Right forelimb (tissue), 1 donor: Measurements from ENCODE around the gene ZNF446.
"Not testable (repeated sequence)": the region's sequence is repeated elsewhere in the genome, so short reads cannot be mapped to it uniquely, and the experiment has no call there.

Source experiments
- DNase-seq: peaks from one replicate; pipeline ENCODE4 v3.0.0-alpha.2; 2018

The ZNF446 gene

DNA sequence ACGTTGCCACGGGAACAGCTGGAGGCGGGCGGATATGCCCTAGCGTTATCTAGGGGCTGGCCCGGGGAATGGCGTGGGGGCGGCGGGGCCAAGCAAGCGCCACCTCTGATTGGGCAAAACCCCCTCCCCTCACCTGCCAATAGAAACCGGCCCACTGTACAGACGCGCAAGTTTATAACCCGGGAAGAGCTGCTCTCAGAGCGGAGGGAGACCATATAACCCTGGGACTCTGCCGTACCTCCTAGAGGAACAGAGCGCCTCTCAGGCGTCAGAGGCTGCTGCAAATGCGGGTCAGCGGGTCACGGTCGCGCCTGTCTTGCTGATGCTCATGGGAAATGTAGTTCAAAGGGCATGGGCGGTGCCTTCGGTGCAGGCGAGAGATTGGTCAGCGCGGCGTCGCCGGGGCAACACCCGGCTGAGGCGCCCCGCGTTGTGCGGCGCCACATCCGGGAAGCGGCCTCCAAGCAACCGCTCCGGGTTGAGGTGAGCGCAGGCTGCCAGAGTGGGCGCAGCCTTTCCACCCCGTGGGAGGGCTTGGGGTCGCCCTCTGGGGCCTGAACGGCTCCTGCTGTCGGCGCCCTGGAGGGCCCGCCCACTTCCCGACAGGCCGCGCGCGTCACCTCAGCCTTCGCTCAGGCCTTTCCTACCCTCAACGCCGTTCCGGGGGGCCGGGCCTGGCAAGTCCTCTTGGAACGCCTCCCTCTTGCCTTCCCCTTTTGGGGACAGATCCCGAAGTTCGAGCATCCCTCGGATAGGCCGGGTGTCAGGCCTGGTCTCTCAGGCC lies at the start of gene ZNF446:
ZNF446 (plus strand) TSS at position 639 of the 784 bp plus-strand sequence. CDS start 867 bp downstream, outside the sequence.
- peak; percentile 97 for DNase-seq

DNA sequence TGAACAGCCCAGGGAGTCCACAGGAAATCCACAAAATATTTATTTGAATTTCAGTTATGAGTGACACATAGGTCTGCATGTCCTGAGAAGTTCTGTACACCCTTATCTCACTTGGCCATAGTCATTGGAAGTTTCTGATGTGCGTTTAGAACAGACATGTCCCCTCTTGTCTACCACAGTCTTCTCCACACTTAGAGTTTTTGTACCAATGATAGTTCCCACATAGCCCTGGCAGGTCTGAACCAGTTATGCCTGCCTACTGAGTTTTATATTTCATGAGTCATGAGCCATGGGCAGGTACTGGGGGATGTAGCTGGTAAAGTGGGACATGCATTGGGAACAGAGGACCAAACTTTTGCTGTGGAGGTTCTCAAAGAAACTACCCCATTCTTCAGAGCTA lies 47.5 kb upstream of the ZNF446 start:
- no peak for DNase-seq

DNA sequence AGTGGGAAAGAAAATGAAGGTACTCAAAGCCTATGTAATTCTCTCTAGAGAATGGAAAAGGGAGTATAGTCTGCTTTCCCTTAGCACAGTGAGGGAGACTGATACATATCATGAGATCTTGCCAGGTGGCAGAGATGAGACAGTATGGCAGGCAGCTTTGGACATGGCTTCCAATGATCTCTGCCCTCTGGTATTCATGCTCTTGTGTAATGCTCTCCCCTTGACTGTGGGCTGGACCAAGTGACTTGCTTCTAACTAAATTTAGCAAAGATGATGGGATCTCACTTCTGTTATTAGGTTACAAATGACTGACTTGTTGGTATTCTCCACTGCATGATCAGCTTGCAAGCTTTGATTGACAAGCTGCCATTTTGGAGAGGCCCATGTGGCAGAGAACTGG lies 46.4 kb upstream of the ZNF446 start:
- DNase-seq = no peak

DNA sequence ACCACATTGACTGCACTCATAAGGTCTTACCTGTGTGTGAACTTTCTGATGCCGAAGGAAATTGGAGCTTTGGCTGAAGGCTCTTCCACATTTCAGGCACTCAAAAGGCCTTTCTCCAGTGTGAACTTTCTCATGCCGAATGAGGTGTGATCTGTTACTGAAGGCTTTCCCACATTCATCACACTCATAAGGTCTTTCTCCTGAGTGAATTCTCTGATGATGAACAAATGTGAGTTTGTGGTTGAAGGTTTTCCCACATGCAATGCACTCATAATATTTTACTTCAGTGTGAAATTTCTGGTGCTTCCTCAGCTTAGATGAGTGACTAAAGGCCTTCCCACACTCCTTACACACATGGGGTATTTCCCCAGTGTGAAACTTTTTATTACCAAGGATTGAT lies 41.9 kb upstream of the ZNF446 start:
- DNase-seq = no peak

DNA sequence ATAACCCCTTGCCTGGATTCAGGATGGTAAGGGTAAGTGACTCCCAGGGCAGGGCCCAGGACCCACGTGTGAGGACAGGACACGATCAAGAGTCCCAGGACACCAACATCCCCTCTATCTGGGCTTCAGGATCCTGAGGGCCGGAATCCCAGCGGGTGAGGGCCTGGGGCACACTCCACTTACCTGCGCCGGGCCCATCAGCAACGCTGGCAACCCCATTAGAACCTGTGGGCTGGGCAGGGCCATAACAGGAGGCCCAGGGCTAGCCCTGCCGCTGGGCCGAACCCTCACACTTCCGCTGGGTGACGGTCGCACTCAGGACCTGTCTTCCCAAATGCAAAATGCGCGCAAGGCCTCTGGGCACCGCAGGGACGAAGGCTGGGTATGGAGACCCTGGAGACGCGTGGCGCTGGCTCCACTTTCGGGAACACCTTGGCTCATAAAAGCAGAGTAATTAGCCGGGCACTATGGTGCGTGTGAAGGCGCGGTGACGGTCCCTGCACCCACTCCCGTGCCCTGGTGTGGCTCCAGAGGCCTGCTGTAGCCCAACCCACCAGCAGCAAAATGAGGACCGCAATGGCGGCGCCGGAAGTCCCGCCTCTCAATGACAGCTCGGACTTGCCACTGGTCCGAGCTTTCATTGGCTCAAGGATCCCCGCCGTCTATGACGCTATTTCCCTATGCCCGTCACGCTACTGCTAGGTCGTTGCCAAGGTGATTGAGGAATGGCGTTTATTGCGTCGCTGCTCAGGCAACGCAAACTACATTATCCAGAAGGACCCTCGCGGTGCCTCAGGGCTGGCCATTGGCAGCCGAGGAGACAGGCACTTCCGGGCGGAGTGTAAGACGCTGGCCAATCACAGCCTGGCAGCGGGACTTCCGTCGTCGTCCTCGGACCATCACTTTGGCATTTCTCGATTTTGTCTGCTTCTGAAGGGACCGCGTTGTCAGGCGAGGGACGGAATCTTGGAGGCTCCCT lies 36.3 kb upstream of the ZNF446 start, which contains the start of gene ZNF132:
ZNF132 (minus strand) TSS at position 578 of the 979 bp plus-strand sequence; CDS start at position 246, 332 bp downstream.
- DNase-seq = peak; percentile 95

DNA sequence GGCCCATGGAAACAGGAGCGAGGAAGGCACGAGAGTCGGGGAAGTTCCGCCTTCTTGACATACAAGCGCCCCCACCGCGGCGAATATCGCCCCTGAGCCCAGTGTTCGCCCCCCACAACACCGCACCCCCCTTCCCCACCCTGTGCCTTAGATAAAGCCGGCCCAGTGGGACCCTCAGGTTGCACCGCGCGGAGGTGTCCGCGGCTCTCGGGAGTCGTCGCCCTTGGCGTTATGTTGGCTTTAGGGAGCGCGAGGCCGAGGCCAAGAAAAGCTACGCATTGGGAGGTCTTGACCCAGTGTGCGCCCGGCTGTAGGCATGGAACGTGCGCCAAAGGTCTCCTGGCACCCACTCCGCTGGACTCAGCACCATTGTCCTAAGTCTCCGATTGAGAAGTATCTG lies 35.6 kb upstream of the ZNF446 start:
- no peak for DNase-seq

DNA sequence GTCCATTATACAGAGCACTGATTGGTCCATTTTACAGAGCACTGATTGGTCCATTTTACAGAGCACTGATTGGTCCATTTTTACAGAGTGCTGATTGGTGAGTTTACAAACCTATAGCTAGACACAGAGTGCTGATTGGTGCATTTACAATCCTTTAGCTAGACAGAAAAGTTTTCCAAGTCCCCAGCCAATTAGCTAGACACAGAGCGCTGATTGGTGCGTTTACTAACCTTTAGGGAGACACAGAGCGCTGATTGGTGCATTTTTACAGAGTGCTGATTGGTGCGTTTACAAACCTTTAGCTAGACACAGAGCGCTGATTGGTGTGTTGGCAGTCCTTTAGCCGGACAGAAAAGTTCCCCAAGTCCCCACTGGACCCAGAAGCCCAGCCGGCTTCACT lies 33.2 kb upstream of the ZNF446 start:
- DNase-seq = not testable (repeated sequence)

DNA sequence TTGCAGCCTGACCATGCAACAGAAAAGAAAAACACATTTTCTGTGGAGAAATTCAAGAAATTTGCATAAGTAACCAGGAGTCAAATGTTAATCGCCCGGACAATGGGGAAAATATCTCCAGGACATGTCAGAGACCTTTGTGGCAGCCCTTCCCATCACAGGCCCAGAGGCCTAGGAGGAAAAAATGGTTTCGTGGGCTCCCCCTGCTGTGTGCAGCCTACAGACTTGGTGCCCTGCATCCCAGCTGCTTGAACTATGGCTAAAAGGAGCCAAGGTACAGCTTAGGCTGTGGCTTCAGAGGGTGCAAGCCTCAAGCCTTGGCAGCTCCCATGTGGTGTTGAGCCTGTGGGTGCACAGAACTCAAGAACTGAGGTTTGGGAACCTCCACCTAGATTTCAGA lies 27.3 kb upstream of the ZNF446 start:
- DNase-seq = not testable (repeated sequence)

DNA sequence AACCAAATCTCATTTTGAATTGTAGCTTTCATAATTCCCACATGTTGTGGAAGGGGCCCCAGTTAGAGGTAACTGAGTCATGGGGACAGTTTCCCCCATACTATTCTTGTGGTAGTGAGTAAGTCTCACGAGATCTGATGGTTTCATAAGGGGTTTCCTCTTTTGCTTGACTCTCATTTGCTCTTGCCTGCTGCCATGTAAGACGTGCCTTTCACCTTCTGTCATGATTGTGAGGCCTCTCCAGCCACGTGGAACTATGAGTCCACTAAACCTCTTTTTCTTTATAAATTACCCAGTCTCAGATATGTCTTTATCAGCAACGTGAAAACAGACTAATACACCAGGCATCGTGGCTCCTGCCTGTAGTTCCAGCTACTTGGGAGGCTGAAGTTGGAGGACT lies 26.2 kb upstream of the ZNF446 start:
- DNase-seq = not testable (repeated sequence)

DNA sequence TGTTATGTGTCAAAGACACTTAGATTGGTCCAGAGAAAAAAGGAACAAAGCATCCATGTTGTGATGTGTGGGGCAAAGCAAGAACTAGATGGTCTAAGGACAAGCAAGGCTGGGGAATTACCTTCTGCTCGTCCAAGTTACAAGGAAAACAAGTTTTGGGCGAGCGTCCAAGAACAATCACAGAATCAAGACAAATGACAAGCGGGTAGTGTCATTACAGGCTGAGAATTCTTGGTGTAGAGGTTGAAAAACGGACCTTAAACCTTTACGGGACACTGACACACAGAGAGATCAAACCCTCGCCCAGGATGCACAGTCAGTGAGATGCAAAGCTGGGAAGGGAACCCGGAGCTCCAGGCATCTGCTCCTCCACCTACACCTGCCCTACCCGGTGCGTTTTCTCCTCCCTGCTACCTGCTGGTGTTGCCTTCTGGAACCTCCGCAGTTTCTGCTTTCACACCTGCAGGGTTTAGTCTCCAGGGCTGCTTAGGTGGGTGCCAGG lies 25.2 kb upstream of the ZNF446 start:
- DNase-seq = no peak

DNA sequence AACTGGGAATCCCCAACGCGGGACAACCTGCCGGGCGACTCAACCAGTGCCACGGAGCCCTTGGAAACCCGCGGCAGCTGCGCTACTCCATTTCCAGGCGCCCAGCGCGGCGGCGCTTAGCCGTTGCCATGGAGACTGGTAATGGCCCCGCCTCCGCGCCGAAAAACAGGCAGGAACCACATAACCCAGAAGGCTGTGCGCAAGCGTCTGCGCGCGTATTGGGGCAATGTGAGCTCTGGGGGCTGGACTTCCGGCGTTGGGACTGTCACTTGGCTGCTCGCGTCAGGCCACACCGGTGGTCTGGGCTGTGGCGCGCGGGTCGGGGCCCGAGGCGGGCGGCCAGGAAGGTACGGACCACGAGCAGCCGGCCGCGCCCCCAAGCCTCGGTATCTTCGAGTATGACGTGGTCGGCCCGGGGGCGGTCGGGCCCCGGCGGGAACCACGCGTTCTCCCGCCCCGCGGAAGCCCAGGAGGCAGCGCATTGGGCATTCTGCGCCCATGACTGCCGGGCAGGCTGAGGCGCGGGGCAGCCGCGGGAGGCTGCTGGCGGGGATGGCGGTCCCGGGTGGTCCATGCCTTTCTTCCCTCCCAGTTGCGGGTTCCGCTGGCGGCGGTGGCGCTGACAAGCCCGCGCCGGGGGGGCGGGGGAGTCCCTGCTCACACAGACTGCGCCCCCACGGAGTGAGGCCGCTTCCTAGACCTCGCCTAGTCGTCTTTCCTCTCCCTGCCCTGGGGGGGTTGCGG lies 24.6 kb upstream of the ZNF446 start, which contains the start of gene ZNF324B:
ZNF324B (plus strand) TSS at position 265 of the 744 bp plus-strand sequence. CDS start 2,080 bp downstream, outside the sequence.
- peak; percentile 95 for DNase-seq

DNA sequence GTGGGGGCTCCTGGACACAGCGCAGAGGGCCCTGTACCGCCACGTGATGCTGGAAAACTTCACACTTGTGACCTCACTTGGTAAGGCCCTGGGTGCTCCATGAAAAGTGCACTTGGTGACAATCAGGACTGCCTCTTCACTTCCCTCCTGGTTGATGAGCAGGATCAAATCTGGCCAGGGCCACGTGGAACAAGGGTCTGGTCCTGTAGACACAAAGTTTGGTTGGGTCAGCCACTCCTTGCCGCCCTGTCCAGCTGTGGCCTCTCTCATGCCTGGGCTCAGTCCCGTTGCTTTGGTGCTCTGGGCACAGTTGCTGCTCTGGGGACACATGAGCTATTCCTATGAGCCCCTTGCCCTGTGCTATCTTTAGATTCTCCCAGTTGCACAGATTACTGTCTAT lies 22.4 kb upstream of the ZNF446 start:
- DNase-seq = no peak

DNA sequence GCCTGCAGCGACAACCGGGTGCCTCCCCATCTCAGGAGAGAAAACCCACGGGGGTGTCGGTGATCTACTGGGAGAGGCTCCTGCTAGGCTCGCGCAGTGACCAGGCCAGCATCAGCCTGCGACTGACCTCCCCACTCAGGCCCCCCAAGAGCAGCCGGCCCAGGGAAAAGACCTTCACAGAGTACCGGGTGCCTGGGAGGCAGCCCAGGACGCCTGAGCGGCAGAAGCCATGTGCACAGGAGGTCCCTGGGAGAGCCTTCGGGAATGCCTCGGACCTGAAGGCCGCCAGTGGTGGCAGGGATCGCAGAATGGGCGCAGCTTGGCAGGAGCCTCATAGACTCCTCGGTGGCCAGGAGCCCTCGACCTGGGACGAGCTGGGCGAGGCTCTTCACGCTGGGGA lies 20.8 kb upstream of the ZNF446 start:
- DNase-seq = no peak

DNA sequence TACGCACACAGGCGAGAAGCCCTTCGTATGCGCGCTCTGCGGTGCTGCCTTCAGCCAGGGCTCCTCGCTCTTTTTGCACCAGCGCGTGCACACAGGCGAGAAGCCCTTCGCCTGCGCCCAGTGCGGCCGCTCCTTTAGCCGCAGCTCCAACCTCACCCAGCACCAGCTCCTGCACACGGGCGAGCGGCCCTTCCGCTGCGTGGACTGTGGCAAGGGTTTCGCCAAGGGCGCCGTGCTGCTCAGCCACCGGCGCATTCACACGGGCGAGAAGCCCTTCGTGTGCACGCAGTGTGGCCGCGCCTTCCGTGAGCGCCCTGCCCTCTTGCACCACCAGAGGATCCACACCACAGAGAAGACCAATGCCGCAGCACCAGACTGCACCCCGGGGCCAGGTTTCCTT lies 20.0 kb upstream of the ZNF446 start:
- DNase-seq = no peak

DNA sequence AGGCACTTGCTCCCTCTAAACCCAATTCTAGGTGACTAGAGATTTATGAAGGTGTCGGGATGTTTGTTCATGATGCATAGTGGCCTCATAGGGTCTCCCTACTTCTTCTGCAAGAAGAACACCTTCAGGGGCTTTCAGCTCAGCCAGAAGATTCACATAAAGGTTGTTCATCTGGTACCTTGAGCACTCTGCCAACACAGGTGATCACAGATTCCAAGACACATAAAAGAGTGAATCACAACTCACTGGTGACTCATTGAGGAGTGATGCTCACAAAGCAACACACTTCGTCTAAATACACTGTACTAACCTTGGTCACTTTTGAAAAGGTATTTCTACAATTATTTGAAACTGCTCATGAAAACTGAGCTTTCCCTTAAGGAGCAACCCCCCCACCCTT lies 16.1 kb upstream of the ZNF446 start:
- DNase-seq = no peak

DNA sequence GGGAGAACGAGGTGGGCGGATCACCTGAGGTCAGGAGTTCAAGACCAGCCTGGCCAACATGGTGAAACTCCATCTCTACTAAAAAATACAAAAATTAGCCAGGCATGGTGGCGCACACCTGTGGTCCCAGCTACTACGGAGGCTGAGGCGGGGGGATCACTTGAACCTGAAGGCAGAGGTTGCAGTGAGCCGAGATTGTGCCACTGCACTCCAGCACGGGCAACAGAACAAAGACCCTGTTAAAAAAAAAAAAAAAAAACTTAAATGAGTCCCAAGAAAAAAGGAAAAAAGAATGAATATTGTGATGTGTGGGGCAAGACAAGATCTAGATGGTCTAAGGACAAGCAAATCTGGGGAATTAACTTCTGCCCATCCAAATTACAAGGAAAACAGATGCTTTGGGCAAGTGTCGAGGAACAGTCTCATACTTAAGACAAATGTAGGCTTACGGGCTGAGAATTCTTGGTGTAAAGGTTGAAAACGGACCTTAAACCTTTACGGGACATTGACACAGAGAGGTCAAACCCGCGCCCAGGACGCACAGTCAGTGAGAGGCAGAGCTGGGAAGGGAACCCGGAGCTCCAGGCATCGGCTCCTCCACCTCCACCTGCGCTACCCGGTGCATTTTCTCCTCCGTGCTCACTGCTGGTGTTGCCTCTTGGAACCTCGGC lies 9.9 kb upstream of the ZNF446 start:
- DNase-seq = no peak

DNA sequence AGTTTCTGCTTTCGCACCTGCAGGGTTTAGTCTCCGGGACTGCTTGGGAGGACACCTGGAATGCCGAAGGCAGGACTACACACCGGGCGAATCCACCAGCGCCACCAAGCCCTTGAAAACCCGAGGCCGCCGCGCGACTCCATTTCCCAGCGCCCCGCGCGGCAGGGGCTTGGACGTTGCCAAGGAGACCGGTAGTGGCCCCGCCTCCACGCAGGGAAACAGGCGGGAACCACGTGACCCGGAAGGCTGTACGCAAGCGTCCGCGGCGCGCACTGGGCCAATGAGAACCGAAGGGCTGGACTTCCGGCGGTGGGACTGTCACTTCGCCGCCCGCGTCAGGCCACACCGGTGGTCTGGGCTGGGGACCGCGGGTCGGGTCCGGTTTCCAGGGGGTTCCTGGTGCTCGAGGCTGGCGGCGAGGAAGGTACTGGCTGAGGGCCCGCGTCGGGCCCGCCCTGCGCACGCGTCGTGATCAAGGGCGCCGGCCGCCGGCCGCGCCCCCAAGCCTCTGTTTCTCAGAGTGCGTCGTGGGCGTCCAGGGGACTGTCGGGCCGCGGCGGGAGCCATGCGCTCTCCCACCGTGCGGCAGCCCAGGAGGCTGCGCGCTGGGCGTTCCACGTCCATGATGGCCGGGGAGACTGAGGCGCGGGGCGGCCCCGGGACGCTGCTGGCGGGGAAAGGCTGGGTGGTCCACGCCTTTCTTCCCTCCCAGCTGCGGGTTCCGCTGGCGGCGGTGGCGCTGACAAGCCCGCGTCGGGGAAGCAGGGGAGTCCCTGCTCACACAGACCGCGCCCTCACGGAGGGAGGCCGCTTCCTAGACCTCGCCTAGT lies 9.2 kb upstream of the ZNF446 start, which contains the start of gene ZNF324:
ZNF324 (plus strand) TSS at position 321 of the 830 bp plus-strand sequence. CDS start 2,106 bp downstream, outside the sequence.
- peak; percentile 97 for DNase-seq

DNA sequence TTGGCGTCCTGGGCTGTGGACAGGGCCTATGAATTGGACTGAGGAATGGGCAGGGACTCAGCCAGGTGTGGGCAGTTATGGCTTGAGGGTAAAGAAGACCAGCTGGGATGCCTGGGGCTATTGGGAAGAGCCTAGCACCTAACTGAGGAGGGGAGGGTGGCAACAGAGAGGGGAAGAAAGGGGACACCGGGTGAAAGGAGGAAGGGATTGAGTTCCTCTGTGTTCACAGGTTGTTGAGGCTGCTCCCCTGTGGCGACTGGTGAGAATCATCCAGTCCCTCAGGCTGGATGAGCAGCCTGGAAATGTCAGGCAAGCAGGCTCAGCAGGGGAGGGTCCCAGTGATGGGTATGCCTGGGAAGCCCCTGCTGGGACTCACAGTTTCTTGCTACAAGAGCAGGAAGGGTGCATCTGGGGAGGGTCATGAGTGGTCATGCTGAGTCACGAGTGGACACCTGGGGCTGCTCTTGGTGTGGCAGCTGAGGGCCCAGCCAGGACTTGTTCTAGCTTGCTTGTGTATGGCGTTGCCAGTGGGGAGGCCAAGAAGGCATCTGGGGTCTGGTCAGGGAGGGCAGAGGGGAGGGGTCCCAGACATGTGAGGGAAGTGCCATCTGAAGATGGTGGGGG lies 7.8 kb upstream of the ZNF446 start:
- no peak for DNase-seq

DNA sequence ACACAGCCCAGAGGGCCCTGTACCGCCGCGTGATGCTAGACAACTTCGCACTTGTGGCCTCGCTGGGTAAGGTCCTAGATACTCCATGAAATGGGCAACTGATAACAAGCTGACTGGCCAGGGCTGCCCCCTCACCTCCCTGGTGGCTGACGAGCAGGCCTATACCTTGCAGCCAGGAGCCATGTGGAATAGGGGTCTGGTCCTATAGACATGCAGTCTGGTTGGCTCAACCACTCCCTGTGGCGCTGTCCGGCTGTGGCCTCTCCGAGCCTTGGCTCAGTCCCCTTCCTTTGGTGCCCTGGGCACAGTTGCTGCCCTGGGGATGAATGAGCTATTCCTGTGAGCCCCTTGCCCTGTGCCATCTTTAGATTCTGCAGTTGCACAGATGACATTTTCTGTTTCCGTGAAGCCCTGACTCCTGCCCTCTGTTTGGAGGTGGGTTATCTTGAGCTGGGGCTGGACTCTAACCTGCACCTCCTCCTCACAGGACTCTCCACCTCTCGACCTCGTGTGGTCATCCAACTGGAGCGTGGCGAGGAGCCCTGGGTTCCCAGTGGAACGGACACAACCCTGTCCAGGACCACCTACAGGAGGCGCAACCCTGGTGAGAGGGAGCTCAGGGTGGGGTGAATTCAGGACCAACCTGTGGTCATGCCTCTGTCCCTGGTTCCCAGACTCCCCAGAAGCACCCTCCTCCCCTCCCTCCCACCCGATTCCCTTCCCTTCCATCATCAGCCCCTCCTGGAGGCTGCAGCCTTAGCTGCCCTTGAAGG lies 6.7 kb upstream of the ZNF446 start:
- DNase-seq = no peak
